PC-9 (cell line): ENCODE data around the gene PGP. TPM values are rescaled to one million over a fixed set of nuclear protein-coding genes. Genes with fewer than 3 reads are reported as not detected.

ENCODE experiments used
- BruUV-seq: library from RNA; stranded (reverse); fragments of 400-500 nt; replicated peaks from 2 replicates; lab custom pipeline; 2021; lab: Mats Ljungman, UMichigan
- CTCF ChIA-PET: fragments of 300-600 bp; sonication (Branson Sonifier 250); formaldehyde crosslinking; loops from one replicate; lab custom pipeline; 2022; ENCODE audit warnings: antibody characterized with exemption; lab: Charles Lee
- POLR2A ChIA-PET: fragments of 300-600 bp; sonication (Branson Sonifier 250); formaldehyde crosslinking; loops from one replicate; lab custom pipeline; 2022; ENCODE audit warnings: antibody characterized with exemption; ENCODE audit not compliant: unreplicated experiment; lab: Charles Lee
- DNase-seq, 2 experiments: peaks; one replicate each; pipeline versions ENCODE4 v3.0.0 to v3.0.0-alpha.2; 2015 to 2022; ENCODE audit warnings: mixed read lengths in 1 of 2
- H2AFZ ChIP-seq: fragments of 200-600 bp; sonication (generic); 2 replicates; pipeline ENCODE4 v1.8.1; 2017; ENCODE audit warnings: antibody characterized with exemption
- H3F3A ChIP-seq: fragments of 200-600 bp; sonication (generic); 2 replicates; pipeline ENCODE4 v1.8.1; 2017; ENCODE audit warnings: antibody characterized with exemption, mild to moderate bottlenecking, low read depth; ENCODE audit not compliant: insufficient read depth
- H3K27ac ChIP-seq: fragments of 200-600 bp; sonication (generic); 2 replicates; pipeline ENCODE4 v1.6.1; 2016; ENCODE audit warnings: mixed run types
- H3K27me3 ChIP-seq: fragments of 200-600 bp; sonication (generic); 2 replicates; pipeline ENCODE4 v1.6.1; 2016; ENCODE audit warnings: low read depth, mixed run types; ENCODE audit not compliant: insufficient read depth
- H3K36me3 ChIP-seq: fragments of 200-600 bp; sonication (generic); 2 replicates; pipeline ENCODE4 v1.6.1; 2016; ENCODE audit warnings: low read depth, mixed run types
- H3K4me1 ChIP-seq: fragments of 200-600 bp; sonication (generic); replicated peaks from 2 replicates; pipeline ENCODE4 v1.6.1; 2016; ENCODE audit warnings: mixed run types; ENCODE audit not compliant: insufficient read depth
- H3K4me2 ChIP-seq: fragments of 200-600 bp; sonication (generic); 2 replicates; pipeline ENCODE4 v1.6.1; 2017; ENCODE audit warnings: mixed run types
- H3K4me3 ChIP-seq: fragments of 200-600 bp; sonication (generic); 2 replicates; pipeline ENCODE4 v1.6.1; 2016; ENCODE audit warnings: mixed run types
- H3K79me2 ChIP-seq: fragments of 200-600 bp; sonication (generic); 2 replicates; pipeline ENCODE4 v1.6.1; 2017; ENCODE audit warnings: low read depth, mixed run types
- H3K9me2 ChIP-seq: fragments of 200-600 bp; sonication (generic); 2 replicates; pipeline ENCODE4 v1.8.1; 2017; ENCODE audit warnings: mild to moderate bottlenecking; ENCODE audit not compliant: insufficient read depth
- H3K9me3 ChIP-seq: fragments of 200-600 bp; sonication (generic); 2 replicates; pipeline ENCODE4 v1.8.1; 2016; ENCODE audit warnings: low read depth; ENCODE audit not compliant: insufficient read depth
- H4K20me1 ChIP-seq: fragments of 200-600 bp; sonication (generic); 2 replicates; pipeline ENCODE4 v1.8.1; 2017; ENCODE audit not compliant: insufficient read depth
- EZH2 ChIP-seq: fragments of 200-600 bp; sonication (generic); IDR thresholded peaks from 2 replicates; pipeline ENCODE4 v1.8.0; 2017; ENCODE audit warnings: antibody characterized with exemption, low read depth
- intact Hi-C: fragments of 100-400 bp; cut with micrococcal nuclease; formaldehyde crosslinking; loops from one replicate; pipeline ENCODE4 v1.10.0; 2022; ENCODE audit not compliant: unreplicated experiment
- total RNA-seq: library from RNA; stranded (reverse); gene quantifications from 2 replicates; pipeline ENCODE4 v1.2.3, GENCODE V29; 2021
- TF ChIP-seq, protein P1 (sequence below): fragments of 200-600 bp; sonication (generic); conservative IDR thresholded peaks from 2 replicates; pipeline ENCODE4 v1.6.1; 2017; ENCODE audit warnings: mixed run types, antibody characterized with exemption, mild to moderate bottlenecking, moderate library complexity

PGP gene
- total RNA-seq, 1 experiment from 2014 or later: 23.4 TPM

DNA sequence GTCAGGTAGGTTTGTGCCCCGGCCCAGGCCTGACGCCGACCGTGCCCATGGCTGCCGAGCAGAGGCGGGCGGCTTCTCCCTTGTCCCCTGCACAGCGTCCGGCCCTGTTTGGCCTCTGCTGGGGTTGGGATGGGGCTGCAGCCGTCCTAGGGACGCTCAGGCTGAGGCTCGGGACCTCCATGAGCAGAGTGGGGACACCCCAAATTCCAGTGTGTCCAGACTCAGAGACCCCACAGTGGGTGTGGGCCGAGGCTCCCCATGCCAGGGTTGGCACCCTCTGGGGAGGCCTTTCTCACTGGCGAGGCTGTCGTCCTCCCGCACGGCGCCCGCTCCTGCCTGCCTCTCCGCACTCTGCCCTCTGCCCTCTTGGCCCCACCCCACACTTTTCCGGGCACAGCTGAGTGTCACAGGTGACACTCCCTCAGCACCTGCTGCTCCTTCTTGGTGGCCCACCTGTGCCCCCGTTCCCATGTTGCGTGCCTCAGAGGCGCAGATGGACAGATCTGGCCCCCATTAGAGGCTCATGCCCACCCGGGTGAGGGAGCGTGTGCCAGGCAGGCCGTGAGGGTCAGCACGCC is 43.0 kb downstream of the PGP start:
- Histone ChIP-seq H3K4me3 (no peak overlapping the region), H4K20me1 (peaks cover 15% of the 10 kb centered on the region), H3K4me1 (no peaks in the 10 kb centered on the region), H3K4me2 (no peak overlapping the region), H3K9me3 (no peaks in the 10 kb centered on the region), H3K36me3 (0 out of 2 replicates have a peak, but pooled peaks cover 9% of the 10 kb centered on the region), H3K79me2 (peaks cover 7% of the 10 kb centered on the region; the same call in 1 of the 2 replicates), H2AFZ (no peak overlapping the region), H3F3A (no peaks in the 10 kb centered on the region; the same call in 1 of the 2 replicates), H3K27me3 (no peaks in the 10 kb centered on the region), H3K9me2 (no peaks in the 10 kb centered on the region), H3K27ac (no peak overlapping the region)
- POLR2A ChIA-PET: no interaction called here
- no TSS peak for BruUV-seq
- TF ChIP-seq, protein P1, sequence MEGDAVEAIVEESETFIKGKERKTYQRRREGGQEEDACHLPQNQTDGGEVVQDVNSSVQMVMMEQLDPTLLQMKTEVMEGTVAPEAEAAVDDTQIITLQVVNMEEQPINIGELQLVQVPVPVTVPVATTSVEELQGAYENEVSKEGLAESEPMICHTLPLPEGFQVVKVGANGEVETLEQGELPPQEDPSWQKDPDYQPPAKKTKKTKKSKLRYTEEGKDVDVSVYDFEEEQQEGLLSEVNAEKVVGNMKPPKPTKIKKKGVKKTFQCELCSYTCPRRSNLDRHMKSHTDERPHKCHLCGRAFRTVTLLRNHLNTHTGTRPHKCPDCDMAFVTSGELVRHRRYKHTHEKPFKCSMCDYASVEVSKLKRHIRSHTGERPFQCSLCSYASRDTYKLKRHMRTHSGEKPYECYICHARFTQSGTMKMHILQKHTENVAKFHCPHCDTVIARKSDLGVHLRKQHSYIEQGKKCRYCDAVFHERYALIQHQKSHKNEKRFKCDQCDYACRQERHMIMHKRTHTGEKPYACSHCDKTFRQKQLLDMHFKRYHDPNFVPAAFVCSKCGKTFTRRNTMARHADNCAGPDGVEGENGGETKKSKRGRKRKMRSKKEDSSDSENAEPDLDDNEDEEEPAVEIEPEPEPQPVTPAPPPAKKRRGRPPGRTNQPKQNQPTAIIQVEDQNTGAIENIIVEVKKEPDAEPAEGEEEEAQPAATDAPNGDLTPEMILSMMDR: no peak
- TF ChIP-seq EZH2: no peak
- intact Hi-C loops: no loop called here
- no peak for DNase-seq
- CTCF ChIA-PET: no interaction called here

DNA sequence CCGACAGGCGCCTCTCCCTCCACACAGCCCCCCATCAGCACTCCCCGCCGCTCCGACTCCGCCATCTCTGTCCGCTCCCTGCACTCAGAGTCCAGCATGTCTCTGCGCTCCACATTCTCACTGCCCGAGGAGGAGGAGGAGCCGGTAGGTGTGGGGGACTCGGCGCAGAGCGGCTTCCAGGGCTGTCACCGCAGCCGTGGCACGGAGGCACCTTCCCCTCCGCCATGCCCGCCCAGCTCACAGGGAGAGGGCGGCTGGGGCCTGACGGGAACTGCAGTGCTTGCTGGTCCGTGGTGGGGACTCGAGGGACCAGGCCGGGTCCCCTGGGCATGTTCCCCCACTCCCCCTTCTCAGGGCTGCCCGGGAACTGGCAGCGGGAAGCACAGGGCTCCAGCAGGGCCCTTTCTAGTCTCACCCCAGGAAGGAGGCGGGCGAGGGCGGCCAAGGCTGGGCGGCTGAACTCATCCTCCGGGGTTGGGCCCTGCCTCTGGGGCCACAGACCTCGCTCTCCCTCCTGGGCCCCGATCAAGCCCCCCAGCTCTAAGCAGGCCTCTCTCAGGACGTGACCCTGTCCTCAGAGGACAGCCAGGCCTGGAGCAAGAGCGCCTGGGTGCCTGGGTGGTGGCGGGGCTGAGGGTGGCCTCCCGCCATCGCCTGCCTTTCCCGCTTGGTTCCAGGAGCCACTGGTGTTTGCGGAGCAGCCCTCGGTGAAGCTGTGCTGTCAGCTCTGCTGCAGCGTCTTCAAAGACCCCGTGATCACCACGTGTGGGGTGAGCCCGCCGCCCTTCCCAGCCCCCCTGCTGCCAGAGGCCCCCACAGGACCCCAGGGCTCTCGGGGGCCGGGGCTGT is 43.8 kb downstream of the PGP start:
- POLR2A ChIA-PET: no interaction called here
- H3K27ac ChIP-seq: no peak overlapping the region
- H3K9me3 ChIP-seq: no peaks in the 10 kb centered on the region
- H3K27me3 ChIP-seq: no peaks in the 10 kb centered on the region
- no peak overlapping the region for H3K4me3 ChIP-seq
- H3K4me2 ChIP-seq: no peak overlapping the region
- TF ChIP-seq, protein P1: no peak
- TF ChIP-seq EZH2: no peak
- no peak overlapping the region for H2AFZ ChIP-seq
- DNase-seq: no peak
- CTCF ChIA-PET: no interaction called here
- intact Hi-C loops: no loop called here
- no peaks in the 10 kb centered on the region for H3K9me2 ChIP-seq
- BruUV-seq: no TSS peak
- H4K20me1 ChIP-seq: peaks cover 24% of the 10 kb centered on the region
- H3F3A ChIP-seq: peaks cover 7% of the 10 kb centered on the region; the same call in 1 of the 2 replicates
- H3K4me1 ChIP-seq: peaks cover 8% of the 10 kb centered on the region
- H3K36me3 ChIP-seq: 0 out of 2 replicates have a peak, but pooled peaks cover 9% of the 10 kb centered on the region
- H3K79me2 ChIP-seq: peaks cover 14% of the 10 kb centered on the region

DNA sequence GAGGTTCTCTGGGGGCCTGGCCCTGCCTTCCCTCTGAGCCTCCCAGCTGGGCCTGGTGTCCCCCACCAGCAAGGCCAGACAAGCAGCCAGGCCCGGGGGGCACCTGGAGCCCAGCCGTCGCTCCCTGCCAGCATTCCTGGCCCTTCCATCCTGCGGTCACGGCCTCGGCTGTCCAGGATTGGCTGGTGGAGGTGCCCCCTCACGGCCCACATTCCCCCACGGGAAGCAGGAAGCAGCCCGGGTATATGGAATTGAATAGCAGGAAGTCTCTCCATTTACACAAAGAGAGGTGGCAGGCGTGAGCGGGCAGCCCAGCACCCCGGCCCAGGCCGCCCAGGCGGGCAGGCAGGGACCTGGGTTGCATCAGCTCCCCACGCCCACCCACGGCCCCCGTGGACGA is 44.6 kb downstream of the PGP start:
- Histone ChIP-seq H4K20me1 (peaks cover 25% of the 10 kb centered on the region), H3K27ac (no peak overlapping the region), H3K4me1 (peaks cover 9% of the 10 kb centered on the region), H3K9me2 (no peaks in the 10 kb centered on the region), H3K79me2 (peaks cover 20% of the 10 kb centered on the region), H3K4me2 (no peak overlapping the region), H3K9me3 (no peaks in the 10 kb centered on the region), H3F3A (peaks cover 9% of the 10 kb centered on the region; the same call in 1 of the 2 replicates), H3K4me3 (no peak overlapping the region), H3K36me3 (0 out of 2 replicates have a peak, but pooled peaks cover 9% of the 10 kb centered on the region), H2AFZ (no peak overlapping the region), H3K27me3 (no peaks in the 10 kb centered on the region)
- intact Hi-C loops: no loop called here
- CTCF ChIA-PET: no interaction called here
- no TSS peak for BruUV-seq
- TF ChIP-seq EZH2: no peak
- TF ChIP-seq, protein P1: no peak
- POLR2A ChIA-PET: no interaction called here
- DNase-seq: no peak
